ENCODE results near the gene YAP1.
"Not testable (repeated sequence)": the region's sequence is repeated elsewhere in the genome, so short reads cannot be mapped to it uniquely, and the experiment has no call there.

Gene YAP1

GRCh38 chr11:102238391-102238821, 128.2 kb downstream of the YAP1 start:
- DNase-seq (ENCODE audit: low read depth in 2 of 2, low spot score in 1 of 2) = no peak

- DNase-seq (ENCODE audit: low read depth in 2 of 2, low spot score in 1 of 2) = no peak
These were observed 129.2 kb downstream of the YAP1 start for GRCh38 chr11:102239448-102239847.

GRCh38 chr11:102239911-102240310, 129.7 kb downstream of the YAP1 start:
- DNase-seq (ENCODE audit: low read depth in 2 of 2, low spot score in 1 of 2) = no peak

GRCh38 chr11:102240502-102240901, 130.3 kb downstream of the YAP1 start:
- DNase-seq (ENCODE audit: low read depth in 2 of 2, low spot score in 1 of 2) = no peak

GRCh38 chr11:102241026-102241425, 130.8 kb downstream of the YAP1 start:
- DNase-seq (ENCODE audit: low read depth in 2 of 2, low spot score in 1 of 2) = no peak

GRCh38 chr11:102243399-102243884, 133.2 kb downstream of the YAP1 start:
- DNase-seq (ENCODE audit: low read depth in 2 of 2, low spot score in 1 of 2) = no peak

- DNase-seq (ENCODE audit: low read depth in 2 of 2, low spot score in 1 of 2) = no peak
These were observed 134.6 kb downstream of the YAP1 start for GRCh38 chr11:102244681-102245409.

- DNase-seq (ENCODE audit: low read depth in 2 of 2, low spot score in 1 of 2) = no peak
These were observed 141.2 kb downstream of the YAP1 start for GRCh38 chr11:102251423-102251822.

- no peak for DNase-seq (ENCODE audit: low read depth in 2 of 2, low spot score in 1 of 2)
These were observed 142.2 kb downstream of the YAP1 start for GRCh38 chr11:102252339-102252891.

- no peak for DNase-seq (ENCODE audit: low read depth in 2 of 2, low spot score in 1 of 2)
These were observed 142.9 kb downstream of the YAP1 start for GRCh38 chr11:102253020-102253715.

- DNase-seq (ENCODE audit: low read depth in 2 of 2, low spot score in 1 of 2) = no peak
These were observed 143.8 kb downstream of the YAP1 start for GRCh38 chr11:102254047-102254446.

GRCh38 chr11:102256251-102256650, 146.0 kb downstream of the YAP1 start:
- no peak for DNase-seq (ENCODE audit: low read depth in 2 of 2, low spot score in 1 of 2)

GRCh38 chr11:102260241-102260640, 150.0 kb downstream of the YAP1 start:
- DNase-seq (ENCODE audit: low read depth in 2 of 2, low spot score in 1 of 2) = no peak

- no peak for DNase-seq (ENCODE audit: low read depth in 2 of 2, low spot score in 1 of 2)
These were observed 153.2 kb downstream of the YAP1 start for GRCh38 chr11:102263379-102264003.

- DNase-seq (ENCODE audit: low read depth in 2 of 2, low spot score in 1 of 2) = not testable (repeated sequence)
These were observed 154.5 kb downstream of the YAP1 start for GRCh38 chr11:102264704-102265103.

GRCh38 chr11:102266099-102266498, 155.9 kb downstream of the YAP1 start:
- no peak for DNase-seq (ENCODE audit: low read depth in 2 of 2, low spot score in 1 of 2)

- DNase-seq (ENCODE audit: low read depth in 2 of 2, low spot score in 1 of 2) = no peak
These were observed 157.4 kb downstream of the YAP1 start for GRCh38 chr11:102267609-102268008.

GRCh38 chr11:102268083-102268984, 158.1 kb downstream of the YAP1 start:
- DNase-seq (ENCODE audit: low read depth in 2 of 2, low spot score in 1 of 2) = peak; percentile 49 to 51

GRCh38 chr11:102268985-102269470, 158.8 kb downstream of the YAP1 start:
- no peak for DNase-seq (ENCODE audit: low read depth in 2 of 2, low spot score in 1 of 2)

- DNase-seq (ENCODE audit: low read depth in 2 of 2, low spot score in 1 of 2) = no peak
These were observed 159.7 kb downstream of the YAP1 start for GRCh38 chr11:102269927-102270326.

All from stimulated activated CD8-positive, alpha-beta memory T cell treated with anti-CD3 and anti-CD28 coated beads, Interleukin-4, amount 100 ng/mL, for 4 hours (primary cell).